A549 treated with CORT108297 at 1 μM for 4 hours (cell line): ENCODE data around the gene JADE2. TPM values are rescaled to one million over a fixed set of nuclear protein-coding genes. Genes with fewer than 3 reads are reported as not detected.

Source experiments
- total RNA-seq: library from RNA; stranded (reverse); fragments of 200-300 nt; extraction: Qiagen RNA extraction; gene quantifications from 5 replicates; pipeline ENCODE4 v1.2.3, GENCODE V29; 2022

The JADE2 gene
- 25.3 to 35.2 TPM (median 32.2 TPM) in 5 replicates for total RNA-seq

DNA sequence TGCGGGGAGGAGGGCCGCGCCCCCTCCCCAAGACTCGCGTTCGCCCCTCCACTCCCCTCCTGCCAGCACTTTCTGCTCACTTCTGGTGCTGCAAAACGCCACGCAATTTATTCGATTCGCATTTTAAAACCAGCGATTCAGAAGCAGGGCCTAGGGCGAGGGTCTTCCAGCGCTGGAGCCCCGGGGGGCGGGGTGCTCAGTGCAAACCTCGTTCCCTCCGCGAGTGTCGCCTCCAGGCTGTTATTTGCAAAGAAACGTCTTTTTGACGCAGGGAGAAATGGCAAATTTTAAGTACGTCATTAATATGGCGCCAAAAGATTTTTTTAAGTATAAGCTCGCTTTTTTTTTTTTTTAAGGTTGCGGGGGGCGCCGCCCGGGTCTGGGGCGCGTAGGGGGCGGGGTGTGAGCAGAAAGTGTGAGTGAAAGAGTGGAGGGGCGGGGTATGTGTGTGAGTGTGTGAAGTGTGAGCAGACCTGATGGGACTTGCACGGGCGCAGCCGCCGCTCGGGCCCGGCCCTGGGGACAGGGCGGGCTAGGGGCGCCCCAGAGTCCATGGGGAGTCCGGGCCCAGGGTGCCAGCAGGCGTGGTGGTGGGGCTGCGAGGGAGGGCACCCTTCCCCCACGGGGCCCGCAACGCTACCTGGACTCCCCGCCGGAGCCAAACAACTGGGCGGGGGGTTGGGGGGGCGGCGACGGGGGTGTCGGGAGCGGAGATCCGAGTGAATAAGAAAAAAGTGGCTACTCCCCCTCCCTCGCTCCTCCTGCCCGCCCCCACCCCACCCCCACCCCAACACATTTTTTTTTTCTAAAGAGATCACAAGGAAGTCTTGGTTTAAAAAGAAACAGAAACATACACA, at the start of gene JADE2:
Gene JADE2, plus strand, starts transcription at position 845 of the 857 bp plus-strand sequence. CDS start 10,188 bp downstream, outside the sequence.

Other genes starting within 250 kb of the JADE2 start
- gene CDKL3, start 158.5 kb upstream of the JADE2 start, total RNA-seq = 1.1 to 1.5 TPM (median 1.5 TPM) in 5 replicates
- 61.4 to 77.1 TPM (median 69.9 TPM) in 5 replicates for gene UBE2B, start 154.1 kb upstream of the JADE2 start, total RNA-seq
- gene CDKN2AIPNL, start 113.8 kb upstream of the JADE2 start, total RNA-seq = 37.5 to 44.4 TPM (median 42.5 TPM) in 5 replicates
- gene SAR1B, start 107.2 kb downstream of the JADE2 start, total RNA-seq = 45.4 to 71.4 TPM (median 45.9 TPM) in 5 replicates
- 11.6 to 15.0 TPM (median 13.9 TPM) in 5 replicates for gene SEC24A, start 123.1 kb downstream of the JADE2 start, total RNA-seq
- 26.1 to 31.4 TPM (median 28.4 TPM) in 5 replicates for gene CAMLG, start 212.9 kb downstream of the JADE2 start, total RNA-seq
- gene DDX46, start 233.1 kb downstream of the JADE2 start, total RNA-seq = 48.4 to 76.5 TPM (median 62.3 TPM) in 5 replicates